GM19193 (cell line): ENCODE data around the gene DNAJC10.

Source experiments
- POLR2A ChIP-seq: IDR thresholded peaks from 4 replicates; pipeline ENCODE4 v1.6.1; 2011; ENCODE audit not compliant: insufficient read depth, insufficient read length; ENCODE audit errors: extremely low read depth

Gene DNAJC10

DNA sequence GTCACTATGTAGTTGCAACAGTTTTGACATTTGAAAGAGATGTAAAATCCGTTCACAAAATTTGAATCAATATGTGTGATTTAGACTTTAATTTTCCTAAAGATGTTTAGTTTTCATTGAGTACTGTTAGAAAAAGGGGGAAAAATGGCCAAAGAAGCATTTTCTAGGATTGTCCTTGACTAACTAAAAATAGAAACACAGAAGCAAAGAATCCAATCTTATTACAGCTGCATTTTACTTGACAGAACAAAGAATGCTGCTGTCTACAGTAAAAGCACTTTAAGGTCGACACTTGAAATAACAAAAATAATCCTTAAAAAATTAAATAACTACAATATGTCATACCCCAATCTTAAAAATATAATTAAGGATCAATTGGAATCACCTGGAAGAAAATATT is 101.5 kb downstream of the DNAJC10 start:
- TF ChIP-seq POLR2A, result no peak

DNA sequence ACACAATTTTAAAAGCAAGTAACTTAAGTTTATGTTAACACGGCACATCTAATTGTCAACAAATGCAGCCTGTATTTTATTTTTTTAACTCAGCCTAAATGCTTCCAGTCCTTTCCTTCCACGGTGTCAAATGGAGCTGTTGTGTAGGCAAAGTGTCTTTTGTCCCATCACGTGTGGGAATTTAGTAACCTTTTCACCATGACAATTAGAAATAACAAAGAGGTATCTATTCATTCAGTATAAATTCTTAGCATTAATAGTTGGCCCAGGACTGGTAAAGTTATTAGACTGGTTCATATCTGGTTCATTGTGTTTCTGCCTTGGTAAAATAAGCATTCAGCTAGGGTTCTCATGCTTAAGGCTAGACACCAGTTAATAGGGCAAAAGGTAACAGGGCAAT is 102.4 kb downstream of the DNAJC10 start:
- TF ChIP-seq POLR2A, result no peak

DNA sequence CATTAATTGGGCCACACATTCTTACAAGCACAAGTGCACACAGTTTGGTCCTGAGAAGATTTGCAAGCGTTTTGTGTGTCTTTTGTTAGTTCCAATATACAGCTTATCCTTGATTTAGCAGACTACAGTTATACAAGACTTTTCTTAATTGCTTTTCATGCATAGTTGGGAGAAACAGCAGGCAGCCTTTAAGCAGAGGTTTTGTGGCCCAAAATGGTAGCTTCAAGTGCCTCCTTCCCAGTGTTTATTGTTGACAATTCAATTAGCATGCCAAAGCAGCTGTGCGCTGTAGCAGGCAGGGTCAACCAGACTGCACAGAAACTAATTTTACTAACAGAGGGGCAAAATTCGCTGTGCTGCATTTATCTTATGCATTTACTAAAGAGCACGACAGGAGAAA is 102.9 kb downstream of the DNAJC10 start:
- TF ChIP-seq POLR2A, result no peak

- TF ChIP-seq POLR2A, result no peak
Measured at GRCh38 chr2:182819412-182819811, 103.4 kb downstream of the DNAJC10 start.

- TF ChIP-seq POLR2A, result no peak
Measured at GRCh38 chr2:182821182-182821581, 105.1 kb downstream of the DNAJC10 start.

DNA sequence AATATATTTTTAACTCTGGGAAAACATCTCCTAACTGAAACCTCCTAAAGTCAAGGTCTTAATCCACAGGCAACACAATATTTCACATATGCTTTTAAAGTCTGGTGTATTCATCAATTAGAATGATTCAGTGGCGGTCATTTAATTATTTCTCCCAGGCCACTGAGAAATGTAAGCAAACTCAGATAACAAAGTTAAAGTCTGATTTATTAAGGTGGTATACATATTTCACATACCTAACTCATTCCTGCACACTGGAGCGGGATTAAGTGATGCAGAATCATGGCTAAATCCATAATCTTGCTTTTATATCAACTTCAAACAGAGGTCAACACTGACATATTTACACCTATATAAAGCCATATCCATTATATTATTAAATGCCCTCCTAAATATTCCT is 106.7 kb downstream of the DNAJC10 start:
- TF ChIP-seq POLR2A, result no peak

DNA sequence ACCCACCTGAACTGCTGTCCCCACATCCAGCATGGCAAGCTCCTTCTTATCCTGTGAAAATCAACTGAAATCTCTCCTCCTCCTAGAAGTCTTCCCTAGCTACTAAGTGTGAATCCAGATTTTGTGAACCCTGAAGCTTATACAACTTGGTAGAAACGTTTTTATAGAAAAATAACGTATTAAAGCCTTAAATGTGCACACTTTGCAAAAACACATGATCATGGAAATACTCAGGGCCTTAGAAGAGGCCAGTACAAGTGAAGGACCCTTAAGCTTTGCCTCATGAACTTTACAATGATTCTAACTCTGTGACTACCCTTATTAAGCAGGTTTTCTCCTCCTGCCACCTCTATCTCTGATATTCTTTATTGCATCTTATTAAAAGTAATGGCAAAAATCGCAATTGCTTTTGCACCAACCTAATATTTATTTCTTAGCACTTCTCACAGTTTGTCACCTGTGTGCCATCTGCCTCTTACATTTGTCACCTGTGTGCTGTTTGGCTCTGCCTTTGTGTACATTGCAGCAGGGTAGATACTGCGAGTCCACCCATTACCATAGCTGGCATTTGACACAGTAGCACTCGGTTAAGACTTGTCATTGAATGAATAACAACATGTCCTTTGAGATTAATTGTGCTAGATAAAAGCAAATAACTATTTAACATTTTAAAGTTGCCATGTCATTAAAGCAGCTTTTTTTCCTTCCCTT is 108.2 kb downstream of the DNAJC10 start:
- no peak for TF ChIP-seq POLR2A

- TF ChIP-seq POLR2A, result no peak
Measured at GRCh38 chr2:182824767-182825158, 108.7 kb downstream of the DNAJC10 start.

- no peak for TF ChIP-seq POLR2A
Measured at GRCh38 chr2:182826064-182826463, 110.0 kb downstream of the DNAJC10 start.

- TF ChIP-seq POLR2A, result no peak
Measured at GRCh38 chr2:182826496-182826895, 110.4 kb downstream of the DNAJC10 start.

- TF ChIP-seq POLR2A, result no peak
Measured at GRCh38 chr2:182827182-182827879, 111.3 kb downstream of the DNAJC10 start.

GRCh38 chr2:182831101-182831500 is 115.0 kb downstream of the DNAJC10 start:
- TF ChIP-seq POLR2A, result no peak

GRCh38 chr2:182831921-182832320 is 115.9 kb downstream of the DNAJC10 start:
- TF ChIP-seq POLR2A, result no peak

DNA sequence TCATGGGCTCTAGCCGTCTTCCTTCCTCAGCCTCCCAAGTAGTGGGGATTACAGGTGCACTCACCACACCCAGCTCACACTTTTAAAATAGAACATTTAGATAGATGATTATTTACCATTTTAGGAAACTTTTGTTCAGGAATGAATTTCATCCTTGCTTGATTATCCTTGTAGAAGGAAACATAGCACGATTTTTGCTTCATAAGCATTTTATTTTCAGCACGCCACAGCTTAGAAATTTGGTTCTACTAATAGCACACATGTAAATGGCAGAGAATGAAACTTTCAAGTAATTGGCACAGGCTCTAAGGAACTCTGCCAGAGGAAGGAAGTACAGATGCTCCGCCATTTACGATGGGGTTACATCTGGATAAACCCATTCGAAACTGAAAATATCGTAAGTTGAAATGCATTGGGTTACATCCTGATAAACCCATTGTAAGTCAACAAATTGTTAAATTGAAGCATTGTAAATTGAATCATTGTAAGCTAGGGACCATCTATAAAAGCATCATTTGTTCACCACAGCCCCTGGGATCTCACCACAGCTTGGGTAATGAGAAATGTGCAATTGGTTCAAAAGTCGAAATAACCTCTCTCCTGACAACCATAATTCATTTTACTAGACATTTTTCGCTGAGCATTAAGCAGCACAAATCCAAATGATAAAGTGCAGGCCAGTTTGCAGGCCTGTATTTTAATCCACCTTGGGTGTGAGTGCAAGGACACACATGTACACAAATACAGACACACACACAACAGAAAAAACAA is 117.2 kb downstream of the DNAJC10 start:
- TF ChIP-seq POLR2A, result no peak

- no peak for TF ChIP-seq POLR2A
Measured at GRCh38 chr2:182834293-182834692, 118.2 kb downstream of the DNAJC10 start.

GRCh38 chr2:182836451-182836850 is 120.4 kb downstream of the DNAJC10 start:
- no peak for TF ChIP-seq POLR2A
